Activated CD8-positive, alpha-beta memory T cell treated with anti-CD3 and anti-CD28 coated beads, Interleukin-2, amount 50 U/mL, for 4 hours (primary cell): ENCODE measurements around the gene MYH11.
"Not testable (repeated sequence)": the region's sequence is repeated elsewhere in the genome, so short reads cannot be mapped to it uniquely, and the experiment has no call there.

Source experiments
- DNase-seq: peaks from one replicate; pipeline ENCODE4 v3.0.0-alpha.2; 2020

MYH11 gene

DNA sequence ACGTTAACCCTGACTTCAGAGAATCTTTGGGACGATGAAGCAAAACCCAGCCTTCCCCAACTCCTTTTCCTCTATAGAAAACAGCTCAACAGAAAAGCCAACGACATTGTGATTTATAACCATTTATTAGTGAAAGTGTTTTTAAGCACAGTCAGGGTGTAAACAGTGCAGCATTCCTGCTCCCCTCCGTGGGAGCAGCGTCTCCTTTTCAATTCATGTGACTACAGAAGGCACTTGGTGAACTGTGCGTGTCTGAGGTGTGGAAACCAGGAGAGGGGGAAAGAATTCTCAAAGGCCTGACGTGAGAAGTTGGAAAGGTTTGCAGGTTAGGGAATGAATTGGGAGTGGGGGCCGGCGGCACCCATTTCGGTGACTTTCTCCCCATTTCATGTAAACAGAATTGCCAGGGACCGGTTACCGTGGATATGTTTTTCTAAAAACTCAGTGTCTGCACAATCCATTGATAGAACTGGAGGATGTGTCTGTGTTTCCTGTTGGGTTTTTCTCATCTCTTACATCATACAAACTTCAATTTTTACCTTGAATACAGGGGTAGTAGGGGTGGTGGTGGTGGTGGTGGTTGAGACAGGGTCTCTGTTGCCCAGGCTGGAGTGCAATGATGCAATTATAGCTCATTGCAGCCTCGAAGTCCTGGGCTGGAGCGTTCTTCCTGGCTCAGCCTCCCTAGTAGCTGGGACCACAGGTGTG lies 153.6 kb downstream of the MYH11 start:
- no peak for DNase-seq

DNA sequence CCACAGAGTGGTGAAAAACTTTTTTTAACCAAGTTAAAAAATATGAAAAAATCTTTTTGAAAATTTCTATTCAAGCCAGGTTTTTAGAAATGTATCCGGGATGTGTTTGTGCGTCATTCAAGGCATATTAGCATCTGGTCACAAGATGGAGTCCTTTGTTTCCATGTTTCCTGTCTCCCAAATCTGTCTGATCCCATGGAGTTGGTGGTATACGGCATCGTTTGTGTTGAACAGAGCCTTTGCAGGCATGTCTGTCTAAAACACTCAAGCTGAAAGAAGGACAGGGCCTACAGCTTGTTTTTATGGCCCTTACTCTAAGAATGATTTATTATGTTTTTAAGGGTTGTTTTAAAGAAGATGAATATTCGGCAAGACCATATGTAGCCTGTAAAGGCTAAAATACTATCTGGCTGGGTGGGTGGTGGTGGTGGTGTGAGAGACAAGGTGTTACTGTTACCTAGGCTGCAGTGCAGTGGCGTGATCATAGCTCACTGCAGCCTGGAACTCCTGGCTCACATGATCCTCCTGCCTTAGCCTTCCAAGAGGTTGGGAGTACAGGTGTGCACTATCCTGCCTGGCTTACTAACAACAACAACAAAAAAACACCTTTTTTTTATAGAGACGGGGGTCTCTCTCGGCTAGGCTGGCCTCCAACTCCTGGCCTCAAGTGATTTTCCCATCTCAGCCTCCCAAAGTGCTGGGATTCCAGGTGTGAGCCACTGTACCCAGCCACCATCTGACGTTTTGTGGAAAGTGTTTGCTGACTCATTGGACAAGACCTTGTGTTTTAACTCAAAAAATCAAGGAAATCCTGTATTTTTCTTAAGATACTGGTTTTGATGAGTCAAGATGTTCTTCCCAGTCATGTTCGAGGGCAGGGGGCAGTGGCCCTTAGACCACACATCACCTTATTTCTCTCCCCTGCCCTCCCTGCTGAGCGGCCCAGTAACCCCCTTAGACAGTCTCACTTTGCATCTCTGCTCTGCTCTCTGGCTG lies 154.6 kb downstream of the MYH11 start:
- DNase-seq, result no peak

DNA sequence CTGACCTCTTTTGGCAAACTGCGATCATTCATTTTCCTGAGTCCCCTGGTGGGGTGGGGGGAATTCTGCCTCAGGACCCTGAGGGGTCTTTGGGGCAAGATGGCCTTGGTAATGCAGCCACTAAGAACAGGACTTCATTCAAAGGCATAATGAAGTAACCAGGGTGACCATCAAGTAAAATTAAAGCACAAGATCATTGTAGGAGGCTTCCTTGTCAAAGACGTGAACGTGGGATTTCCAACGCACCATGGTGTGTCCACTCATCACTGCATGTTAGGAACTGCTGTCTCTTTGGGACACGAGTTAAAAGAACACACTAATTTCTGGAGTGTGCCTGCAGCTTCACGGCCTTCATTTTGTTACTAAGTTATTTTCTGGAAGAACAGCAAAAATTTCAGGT lies 155.5 kb downstream of the MYH11 start:
- no peak for DNase-seq

DNA sequence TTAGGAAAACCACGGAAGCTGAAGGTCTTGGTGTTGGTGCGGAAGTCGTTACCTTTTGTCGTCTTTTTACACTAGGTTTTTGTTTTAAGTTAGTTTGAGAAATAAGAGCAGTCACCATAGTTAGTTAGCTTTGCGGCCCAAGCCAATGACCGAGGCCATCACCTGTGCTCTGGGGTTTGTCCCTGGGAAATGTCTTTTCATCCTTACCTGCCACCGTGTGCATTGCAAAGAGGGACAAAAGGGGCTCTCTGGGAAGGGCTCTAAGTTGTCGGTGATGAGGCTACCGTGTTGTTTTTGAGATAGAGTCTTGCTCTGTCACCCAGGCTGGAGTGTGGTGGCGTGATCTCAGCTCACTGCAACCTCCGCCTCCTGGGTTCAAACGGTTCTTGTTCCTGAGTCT lies 157.0 kb downstream of the MYH11 start:
- DNase-seq, result no peak

DNA sequence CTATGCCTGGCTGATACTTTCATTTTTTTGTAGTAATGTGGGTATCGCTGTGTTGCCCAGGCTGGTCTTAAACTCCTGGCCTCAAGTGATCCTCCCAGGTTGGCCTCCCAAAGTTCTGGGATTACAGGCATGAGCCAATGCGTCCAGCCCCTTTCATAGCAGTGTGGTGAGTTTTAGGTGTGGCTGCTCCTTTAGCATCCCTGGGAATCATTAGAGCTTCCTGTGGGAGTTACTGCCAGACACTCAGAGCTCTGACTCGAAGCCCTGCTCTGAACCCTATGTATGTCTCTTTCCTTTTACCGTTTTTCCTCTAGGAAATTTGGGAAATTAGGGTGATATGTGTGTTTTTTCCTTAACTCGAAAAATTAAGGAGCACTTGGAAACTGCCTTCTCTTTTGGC lies 162.3 kb downstream of the MYH11 start:
- no peak for DNase-seq

DNA sequence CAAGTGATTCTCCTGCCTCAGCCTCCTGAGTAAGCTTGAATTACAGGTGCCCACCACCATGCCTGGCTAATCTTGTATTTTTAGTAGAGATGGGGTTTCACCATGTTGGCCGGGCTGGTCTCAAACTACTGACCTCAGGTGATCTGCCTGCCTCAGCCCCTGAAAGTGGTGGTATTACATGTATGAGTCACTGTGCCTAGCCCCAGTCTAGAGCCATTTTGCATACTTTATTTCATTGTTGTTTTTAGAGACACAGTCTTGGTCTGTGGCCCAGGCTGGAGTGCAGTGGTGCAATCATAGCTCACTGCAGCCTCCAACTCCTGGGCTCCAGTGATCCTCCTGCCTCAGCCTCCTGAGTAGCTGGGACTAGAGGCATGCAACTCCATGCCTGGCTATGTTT lies 164.3 kb downstream of the MYH11 start:
- DNase-seq, result not testable (repeated sequence)

DNA sequence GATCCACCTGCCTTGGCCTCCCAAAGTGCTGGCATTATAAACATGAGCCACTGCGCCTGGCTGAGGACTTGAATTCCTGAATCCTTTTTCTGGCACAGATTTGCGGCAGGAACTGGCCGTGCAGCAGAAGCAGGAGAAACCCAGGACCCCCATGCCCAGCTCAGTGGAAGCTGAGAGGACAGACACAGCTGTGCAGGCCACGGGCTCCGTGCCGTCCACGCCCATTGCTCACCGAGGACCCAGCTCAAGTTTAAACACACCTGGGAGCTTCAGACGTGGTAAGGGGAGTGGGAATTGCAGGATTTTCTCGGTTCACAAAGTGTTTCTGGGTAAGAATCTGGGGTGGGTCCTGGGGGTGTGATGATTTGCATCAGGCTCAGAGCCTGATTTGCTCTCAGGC lies 165.8 kb downstream of the MYH11 start:
- DNase-seq, result no peak

DNA sequence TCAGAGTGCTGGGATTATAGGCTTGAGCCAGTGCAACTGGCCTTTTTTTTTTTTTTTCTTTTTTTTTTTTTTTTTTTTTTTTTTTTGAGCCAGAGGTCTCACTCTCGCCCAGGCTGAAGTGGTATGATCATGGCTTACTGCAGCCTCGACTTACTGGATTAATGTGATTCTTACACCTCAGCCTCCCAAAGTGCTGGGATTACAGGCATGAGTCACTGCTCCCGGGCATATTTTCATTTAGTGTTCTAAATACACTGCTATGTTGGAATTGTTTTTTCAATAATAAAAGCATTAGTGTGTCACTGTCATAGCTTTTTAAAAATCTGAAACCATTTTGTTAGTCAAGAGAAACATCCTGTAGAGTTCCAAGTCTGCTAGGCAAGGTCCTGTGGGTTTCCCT lies 166.5 kb downstream of the MYH11 start:
- DNase-seq, result no peak

DNA sequence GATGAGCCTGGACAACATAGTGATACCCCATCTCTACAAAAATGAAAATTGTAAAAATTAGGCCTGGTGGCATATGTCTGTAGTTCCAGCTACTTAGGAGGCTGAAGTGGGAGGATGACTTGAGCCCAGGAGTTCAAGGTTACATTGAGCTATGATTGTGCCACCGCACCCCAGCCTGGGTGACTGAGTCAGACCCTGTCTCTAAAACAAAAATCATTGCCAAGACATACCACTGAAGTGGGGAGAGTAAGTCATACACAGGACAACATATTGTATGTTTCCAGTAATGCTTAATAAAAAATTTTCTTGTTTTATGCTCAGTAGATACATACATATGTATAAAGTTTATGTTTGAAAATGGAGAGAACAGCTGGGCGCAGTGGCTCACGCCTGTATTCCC lies 167.5 kb downstream of the MYH11 start:
- DNase-seq, result no peak

DNA sequence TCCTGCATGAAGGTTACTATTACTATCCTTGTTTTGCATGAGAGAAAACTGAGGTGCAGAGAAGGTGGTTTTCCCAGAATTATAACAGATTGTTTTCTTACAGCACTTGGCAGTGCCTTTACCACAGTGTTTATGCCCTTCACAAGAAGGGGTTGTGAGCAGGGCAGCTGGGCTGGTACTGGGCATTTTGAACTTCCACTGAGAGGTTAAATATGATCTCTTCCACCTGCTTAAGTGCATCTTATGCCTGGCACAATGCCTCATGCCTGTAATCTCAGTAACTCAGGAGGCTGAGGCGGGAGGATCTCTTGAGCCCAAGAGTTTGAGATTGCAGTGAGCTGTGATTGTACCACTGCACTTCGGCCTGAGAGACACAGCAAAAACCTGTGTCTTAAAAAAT lies 170.5 kb downstream of the MYH11 start:
- DNase-seq, result no peak

DNA sequence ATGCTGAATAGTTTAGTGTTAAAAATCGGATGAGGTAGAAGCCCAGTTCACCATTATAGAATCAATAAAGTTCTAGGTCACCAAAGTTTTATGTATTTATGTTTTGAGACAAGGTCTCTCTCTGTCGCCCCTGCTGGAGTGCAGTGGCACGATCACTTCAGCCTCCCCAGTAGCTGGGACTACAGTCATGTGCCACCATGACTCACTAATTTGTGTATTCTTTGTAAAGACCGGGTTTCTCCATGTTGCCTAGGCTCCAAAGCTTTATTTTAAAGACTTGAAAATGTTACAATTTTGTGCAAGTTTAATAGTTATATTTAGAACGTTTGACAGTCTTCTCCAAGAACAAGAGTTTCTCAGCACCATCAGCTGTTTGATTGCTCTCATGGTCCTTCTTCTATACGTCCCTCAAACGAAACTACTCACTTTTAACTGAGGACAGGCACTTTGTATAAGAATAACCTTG lies 174.7 kb downstream of the MYH11 start:
- DNase-seq, result peak; percentile 30

DNA sequence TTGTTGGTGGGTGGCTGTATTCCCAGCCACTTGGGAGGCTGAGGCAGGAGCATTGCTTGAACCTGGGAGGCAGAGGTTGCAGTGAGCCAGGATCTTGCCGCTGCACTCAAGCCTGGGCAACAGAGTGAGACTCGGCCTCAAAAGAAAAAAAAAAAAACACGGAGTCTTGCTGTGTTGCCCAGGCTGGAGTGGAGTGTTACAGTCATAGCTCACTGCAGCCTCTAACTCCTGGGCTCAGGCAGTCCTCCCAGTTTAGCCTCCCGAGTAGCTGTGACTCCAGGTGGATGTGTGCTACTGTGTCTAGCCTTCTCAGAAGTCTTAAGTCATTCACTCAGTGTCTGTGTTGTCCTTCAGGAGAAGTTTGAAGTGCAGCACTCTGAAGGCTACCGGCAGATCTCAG lies 179.4 kb downstream of the MYH11 start:
- no peak for DNase-seq

DNA sequence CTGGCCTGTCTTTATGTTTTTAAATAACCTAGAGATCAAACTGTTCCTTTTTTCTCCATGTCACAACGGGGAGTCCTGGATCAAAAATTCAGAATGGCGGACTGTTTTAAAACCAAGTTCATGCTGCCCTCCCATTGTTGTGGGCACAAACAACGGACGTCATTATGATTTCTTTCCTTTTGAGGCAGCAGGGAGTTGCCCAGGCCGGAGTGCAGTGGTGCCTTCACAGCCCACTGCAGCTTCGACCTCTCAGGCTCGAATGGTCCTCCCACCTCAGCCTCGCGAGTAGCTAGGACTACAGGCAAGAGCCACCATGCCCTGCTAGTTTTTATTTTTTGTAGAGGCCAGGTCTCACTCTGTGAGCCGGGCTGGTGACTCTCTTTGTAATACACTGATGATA lies 180.3 kb downstream of the MYH11 start:
- no peak for DNase-seq

DNA sequence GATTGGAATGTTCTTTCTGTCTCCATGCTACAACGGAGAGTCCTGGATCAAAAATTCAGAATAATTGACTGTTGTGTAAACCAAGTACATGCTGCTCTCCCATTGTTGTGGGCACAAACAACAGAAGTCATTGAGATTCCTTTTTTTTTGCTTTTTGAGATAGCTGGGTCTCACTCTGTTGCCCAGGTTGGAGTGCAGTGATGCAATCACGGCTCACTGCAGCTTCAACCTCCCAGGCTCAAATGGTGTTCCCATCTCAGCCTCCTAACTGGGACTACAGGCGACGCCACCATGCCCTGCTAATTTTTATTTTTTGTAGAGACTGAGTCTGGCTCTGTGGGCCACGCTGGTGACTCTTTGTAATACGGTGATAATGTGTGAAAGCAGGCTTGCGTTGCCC lies 182.3 kb downstream of the MYH11 start:
- DNase-seq, result no peak

DNA sequence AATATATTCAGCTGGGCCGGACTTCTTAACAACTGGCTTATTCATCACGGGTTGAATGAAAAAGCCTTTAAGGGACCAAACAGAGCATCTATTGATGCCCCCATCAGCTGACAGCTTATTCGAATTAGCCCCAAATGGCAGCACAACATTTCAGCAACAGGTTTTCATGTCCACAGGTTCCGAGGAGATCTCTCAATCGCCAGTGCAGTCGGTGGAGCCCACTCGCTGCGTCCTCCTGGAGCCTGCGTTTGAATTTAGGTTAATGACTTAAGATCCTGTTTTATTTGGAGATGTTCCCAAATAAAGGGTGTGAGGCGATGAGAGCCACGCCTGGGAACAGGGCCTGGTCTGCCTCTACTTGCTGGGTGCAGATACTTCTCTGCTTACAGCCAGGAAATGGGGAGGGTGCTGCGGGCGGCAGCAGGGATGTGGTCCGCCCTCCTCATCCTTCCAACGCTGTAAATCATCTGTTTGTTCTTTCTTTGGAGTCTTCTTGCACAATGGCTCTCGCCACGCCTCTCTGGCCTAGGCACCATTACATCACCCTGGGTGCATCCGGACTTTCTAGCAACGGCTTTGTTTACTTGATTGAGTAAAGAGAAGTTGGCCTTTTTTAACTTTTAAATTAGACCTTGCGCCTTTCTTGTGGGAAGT lies 184.2 kb downstream of the MYH11 start:
- DNase-seq, result peak; percentile 57

DNA sequence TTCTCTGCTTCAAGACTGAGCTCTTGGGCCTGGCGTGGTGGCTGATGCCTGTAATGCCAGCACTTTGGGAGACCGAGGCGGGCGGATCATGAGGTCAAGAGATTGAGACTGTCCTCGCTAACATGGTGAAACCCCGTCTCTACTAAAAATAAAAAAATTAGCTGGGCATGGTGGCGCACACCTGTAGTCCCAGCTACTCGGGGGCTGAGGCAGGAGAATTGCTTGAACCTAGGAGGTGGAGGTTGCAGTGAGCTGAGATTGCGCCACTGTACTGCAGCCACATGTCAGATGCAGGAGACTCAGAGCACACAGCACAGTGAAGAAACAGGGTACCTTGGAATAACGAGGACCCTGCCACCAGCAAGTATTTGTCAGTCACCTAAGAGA lies 184.7 kb downstream of the MYH11 start:
- DNase-seq, result not testable (repeated sequence)

DNA sequence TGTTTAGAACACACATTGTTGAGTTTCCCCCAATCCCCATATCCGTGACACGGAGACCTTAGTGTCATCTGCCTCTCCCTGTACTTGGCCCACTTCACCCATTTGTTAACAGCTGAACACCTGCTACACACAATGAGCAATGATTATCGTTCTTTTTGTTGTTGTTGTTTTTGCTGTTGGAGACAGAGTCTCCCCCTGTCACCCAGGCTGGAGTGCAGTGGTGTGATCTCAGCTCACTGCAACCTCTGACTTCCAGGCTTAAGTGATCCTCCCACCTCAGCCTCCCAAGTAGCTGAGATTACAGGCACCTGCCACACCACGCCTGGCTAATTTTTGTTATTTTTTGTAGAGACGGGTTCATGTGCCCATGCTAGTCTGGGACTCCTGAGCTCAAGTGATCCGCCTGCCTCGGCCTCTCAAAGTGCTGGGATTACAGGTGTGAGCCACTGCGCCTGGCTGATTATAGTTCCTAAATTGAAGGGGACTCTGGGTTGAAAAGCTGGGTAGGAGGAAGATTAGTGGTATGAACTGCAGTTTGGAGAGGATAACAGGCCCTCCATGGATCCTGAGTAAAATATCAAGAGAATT lies 185.2 kb downstream of the MYH11 start:
- DNase-seq, result no peak

DNA sequence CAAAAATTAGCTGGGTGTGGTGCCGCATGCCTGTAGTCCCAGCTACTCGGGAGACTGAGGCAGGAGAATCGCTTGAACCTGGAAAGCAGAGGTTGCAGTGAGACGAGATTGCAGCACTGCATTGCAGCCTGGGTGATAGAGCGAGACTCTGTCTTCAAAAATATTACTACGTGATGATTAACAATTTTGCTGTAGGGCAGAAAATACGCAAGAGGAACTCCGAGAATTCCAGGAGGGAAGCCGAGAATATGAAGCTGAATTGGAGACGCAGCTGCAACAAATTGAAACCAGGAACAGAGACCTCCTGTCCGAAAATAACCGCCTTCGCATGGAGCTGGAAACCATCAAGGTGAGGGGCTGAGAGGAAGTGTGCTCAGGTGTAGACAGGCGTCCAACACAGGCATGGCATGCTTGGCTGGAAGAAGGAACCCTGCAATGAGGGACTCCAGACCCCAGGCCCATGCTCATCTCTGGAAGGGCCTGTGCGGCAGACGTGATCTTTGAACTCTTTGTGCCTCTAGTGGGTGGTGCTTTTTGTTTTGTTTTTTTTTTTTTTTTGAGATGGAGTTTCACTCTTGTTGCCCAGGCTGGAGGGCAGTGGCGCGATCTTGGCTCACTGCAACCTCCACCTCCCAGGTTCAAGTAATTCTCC lies 189.6 kb downstream of the MYH11 start:
- DNase-seq, result no peak

DNA sequence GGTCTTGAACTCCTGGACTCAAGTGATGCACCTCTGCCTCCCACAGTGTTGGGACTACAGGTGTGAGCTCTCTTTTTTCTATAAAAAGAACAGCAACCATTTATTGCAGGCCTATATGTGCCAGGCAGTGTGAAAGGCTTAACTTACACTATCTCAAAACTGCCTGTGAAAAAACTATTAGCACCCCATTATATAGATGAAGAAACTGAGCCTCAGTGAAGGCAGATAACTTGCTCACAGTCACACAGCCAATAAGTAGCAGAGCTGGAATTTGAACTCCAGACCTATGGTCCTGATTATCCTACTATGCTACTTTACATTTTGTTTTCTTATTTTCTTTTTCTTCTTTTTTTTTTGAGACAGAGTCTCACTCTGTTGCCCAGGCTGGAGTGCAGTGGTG lies 191.7 kb downstream of the MYH11 start:
- no peak for DNase-seq

DNA sequence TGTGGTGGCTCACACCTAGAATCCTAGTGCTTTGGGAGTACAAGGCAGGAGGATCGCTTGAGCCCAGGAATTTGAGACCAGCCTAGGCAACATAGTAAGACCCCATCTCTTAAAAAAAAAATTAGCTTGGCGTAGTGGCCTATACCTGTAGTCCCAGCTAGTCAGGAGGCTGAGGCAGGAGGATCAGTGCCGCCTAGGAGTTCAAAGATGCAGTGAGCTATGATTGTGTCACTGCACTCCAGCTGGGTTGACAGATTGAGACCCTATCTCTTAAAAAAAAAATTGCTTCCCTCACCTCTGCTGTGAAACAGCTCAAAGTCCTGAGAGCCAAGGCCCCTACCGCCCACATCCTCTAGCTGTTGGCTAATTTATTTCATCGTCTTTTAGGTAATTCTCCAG lies 196.6 kb downstream of the MYH11 start:
- no peak for DNase-seq

DNA sequence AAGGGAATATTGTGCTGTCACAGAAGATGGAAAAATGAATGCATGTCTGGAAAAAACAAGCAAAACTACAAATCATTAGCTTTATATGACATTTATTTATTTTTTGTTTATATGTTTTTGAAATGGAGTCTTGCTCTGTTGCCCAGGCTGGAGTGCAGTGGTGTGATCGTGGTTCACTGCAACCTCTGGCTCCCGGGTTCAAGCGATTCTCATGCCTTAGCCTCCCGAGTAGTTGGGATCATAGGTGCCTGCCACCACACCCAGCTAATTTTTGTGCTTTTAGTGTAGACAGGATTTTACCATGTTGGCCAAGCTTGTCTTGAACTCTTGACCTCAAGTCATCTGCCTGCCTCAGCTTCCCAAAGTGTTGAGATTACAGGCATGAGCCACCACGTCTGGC lies 198.3 kb downstream of the MYH11 start:
- DNase-seq, result no peak

DNA sequence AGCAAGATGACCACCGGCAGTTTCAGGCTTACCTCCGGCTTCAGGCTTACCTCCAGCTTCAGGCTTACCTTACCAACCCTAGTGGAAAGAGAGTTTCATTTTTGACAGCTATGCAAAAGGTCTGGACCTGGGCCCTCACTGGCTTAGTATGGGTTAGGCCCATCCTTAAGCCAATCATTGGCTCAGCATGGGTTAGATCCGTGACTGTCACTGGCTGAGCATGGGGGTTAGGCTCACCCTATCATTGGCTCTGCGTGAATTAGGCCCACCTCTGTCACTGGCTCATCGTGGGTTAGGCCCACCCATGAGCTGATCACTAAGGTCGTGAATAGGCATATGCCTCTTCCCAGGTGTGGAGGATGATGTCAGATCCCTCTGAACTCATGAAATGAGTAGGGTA lies 198.7 kb downstream of the MYH11 start:
- no peak for DNase-seq

DNA sequence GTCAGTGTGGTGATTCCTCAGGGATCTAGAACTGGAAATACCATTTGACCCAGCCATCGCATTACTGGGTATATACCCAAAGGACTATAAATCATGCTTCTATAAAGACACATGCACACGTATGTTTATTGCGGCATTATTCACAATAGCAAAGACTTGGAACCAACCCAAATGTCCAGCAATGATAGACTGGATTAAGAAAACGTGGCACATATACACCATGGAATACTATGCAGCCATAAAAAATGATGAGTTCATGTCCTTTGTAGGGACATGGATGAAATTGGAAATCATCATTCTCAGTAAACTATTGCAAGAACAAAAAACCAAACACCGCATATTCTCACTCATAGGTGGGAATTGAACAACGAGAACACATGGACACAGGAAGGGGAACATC lies 201.3 kb downstream of the MYH11 start:
- not testable (repeated sequence) for DNase-seq
